GM18519 (cell line): Measurements from ENCODE around the gene TBCE.
"Not testable (repeated sequence)": the region's sequence is repeated elsewhere in the genome, so short reads cannot be mapped to it uniquely, and the experiment has no call there.

Experiments used
- ATAC-seq: cut with Tn5 transposase; IDR thresholded peaks from one replicate; pipeline ENCODE4 v1.9.1; 2021; ENCODE audit warnings: mild to moderate bottlenecking, moderate library complexity; ENCODE audit not compliant: unreplicated experiment, low FRiP score

TBCE gene

GRCh38 chr1:235351441-235351840 lies 15.8 kb upstream of the TBCE start:
- no peak for ATAC-seq

- no peak for ATAC-seq
Observed at GRCh38 chr1:235351898-235352297, 15.3 kb upstream of the TBCE start.

GRCh38 chr1:235357485-235358373 lies 9.5 kb upstream of the TBCE start:
- no peak for ATAC-seq

- ATAC-seq: no peak
Observed at GRCh38 chr1:235358899-235359298, 8.3 kb upstream of the TBCE start.

GRCh38 chr1:235364189-235364588 lies 3.0 kb upstream of the TBCE start:
- not testable (repeated sequence) for ATAC-seq

GRCh38 chr1:235366286-235366685 lies 941 bp upstream of the TBCE start:
- no peak for ATAC-seq

GRCh38 chr1:235368428-235368827 lies 1.2 kb downstream of the TBCE start:
- no peak for ATAC-seq

GRCh38 chr1:235369802-235370201 lies 2.6 kb downstream of the TBCE start:
- no peak for ATAC-seq

- no peak for ATAC-seq
Observed at GRCh38 chr1:235375919-235376605, 8.8 kb downstream of the TBCE start.

- not testable (repeated sequence) for ATAC-seq
Observed at GRCh38 chr1:235378134-235378735, 11.0 kb downstream of the TBCE start.

GRCh38 chr1:235381955-235382739 lies 14.9 kb downstream of the TBCE start:
- not testable (repeated sequence) for ATAC-seq

- ATAC-seq: not testable (repeated sequence)
Observed at GRCh38 chr1:235385633-235386032, 18.4 kb downstream of the TBCE start.

GRCh38 chr1:235391874-235392273 lies 24.6 kb downstream of the TBCE start:
- no peak for ATAC-seq

- no peak for ATAC-seq
Observed at GRCh38 chr1:235397733-235398132, 30.5 kb downstream of the TBCE start.

- no peak for ATAC-seq
Observed at GRCh38 chr1:235399661-235400060, 32.4 kb downstream of the TBCE start.

- no peak for ATAC-seq
Observed at GRCh38 chr1:235401251-235401650, 34.0 kb downstream of the TBCE start.

GRCh38 chr1:235402457-235403200 lies 35.4 kb downstream of the TBCE start:
- ATAC-seq: no peak

GRCh38 chr1:235403593-235403992 lies 36.4 kb downstream of the TBCE start:
- ATAC-seq: no peak

GRCh38 chr1:235404190-235404589 lies 37.0 kb downstream of the TBCE start:
- no peak for ATAC-seq

GRCh38 chr1:235407419-235407818 lies 40.2 kb downstream of the TBCE start:
- ATAC-seq: no peak
